Measurements from ENCODE around the gene LAMC3.

The LAMC3 gene

GRCh38 chr9:130963337-130963908 is 45.6 kb upstream of the LAMC3 start:
- TF ChIP-seq MYC (IDR thresholded peaks at IDR 0.05; ENCODE audit: low read depth, low read length) = no peak
- TF ChIP-seq, protein P1, sequence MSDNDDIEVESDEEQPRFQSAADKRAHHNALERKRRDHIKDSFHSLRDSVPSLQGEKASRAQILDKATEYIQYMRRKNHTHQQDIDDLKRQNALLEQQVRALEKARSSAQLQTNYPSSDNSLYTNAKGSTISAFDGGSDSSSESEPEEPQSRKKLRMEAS (IDR thresholded peaks at IDR 0.05; ENCODE audit: low read depth, low read length) = no peak
- TF ChIP-seq, protein P2, sequence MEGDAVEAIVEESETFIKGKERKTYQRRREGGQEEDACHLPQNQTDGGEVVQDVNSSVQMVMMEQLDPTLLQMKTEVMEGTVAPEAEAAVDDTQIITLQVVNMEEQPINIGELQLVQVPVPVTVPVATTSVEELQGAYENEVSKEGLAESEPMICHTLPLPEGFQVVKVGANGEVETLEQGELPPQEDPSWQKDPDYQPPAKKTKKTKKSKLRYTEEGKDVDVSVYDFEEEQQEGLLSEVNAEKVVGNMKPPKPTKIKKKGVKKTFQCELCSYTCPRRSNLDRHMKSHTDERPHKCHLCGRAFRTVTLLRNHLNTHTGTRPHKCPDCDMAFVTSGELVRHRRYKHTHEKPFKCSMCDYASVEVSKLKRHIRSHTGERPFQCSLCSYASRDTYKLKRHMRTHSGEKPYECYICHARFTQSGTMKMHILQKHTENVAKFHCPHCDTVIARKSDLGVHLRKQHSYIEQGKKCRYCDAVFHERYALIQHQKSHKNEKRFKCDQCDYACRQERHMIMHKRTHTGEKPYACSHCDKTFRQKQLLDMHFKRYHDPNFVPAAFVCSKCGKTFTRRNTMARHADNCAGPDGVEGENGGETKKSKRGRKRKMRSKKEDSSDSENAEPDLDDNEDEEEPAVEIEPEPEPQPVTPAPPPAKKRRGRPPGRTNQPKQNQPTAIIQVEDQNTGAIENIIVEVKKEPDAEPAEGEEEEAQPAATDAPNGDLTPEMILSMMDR (IDR thresholded peaks at IDR 0.05; ENCODE audit: low read depth, low read length) = no peak
- TF ChIP-seq POLR2A (IDR thresholded peaks at IDR 0.05; ENCODE audit: extremely low read depth, insufficient read length) = no peak
- H3K4me3 ChIP-seq (ENCODE audit: low read depth, low read length) = no peak overlapping the region
- no peak for DNase-seq (ENCODE audit: low read depth)

GRCh38 chr9:130963916-130964315 is 45.1 kb upstream of the LAMC3 start:
- TF ChIP-seq, protein P2 (IDR thresholded peaks at IDR 0.05; ENCODE audit: low read depth, low read length) = no peak
- TF ChIP-seq POLR2A (IDR thresholded peaks at IDR 0.05; ENCODE audit: extremely low read depth, insufficient read length) (no peak), MYC (IDR thresholded peaks at IDR 0.05; ENCODE audit: low read depth, low read length) (no peak)
- TF ChIP-seq, protein P1 (IDR thresholded peaks at IDR 0.05; ENCODE audit: low read depth, low read length) = no peak
- DNase-seq (ENCODE audit: low read depth) = no peak
- no peak overlapping the region for H3K4me3 ChIP-seq (ENCODE audit: low read depth, low read length)

- DNase-seq (ENCODE audit: low read depth) = no peak
- TF ChIP-seq, protein P2 (IDR thresholded peaks at IDR 0.05; ENCODE audit: low read depth, low read length) = no peak
- TF ChIP-seq POLR2A (IDR thresholded peaks at IDR 0.05; ENCODE audit: extremely low read depth, insufficient read length) (no peak), MYC (IDR thresholded peaks at IDR 0.05; ENCODE audit: low read depth, low read length) (no peak)
- TF ChIP-seq, protein P1 (IDR thresholded peaks at IDR 0.05; ENCODE audit: low read depth, low read length) = no peak
- no peak overlapping the region for H3K4me3 ChIP-seq (ENCODE audit: low read depth, low read length)
Observed at GRCh38 chr9:130965680-130966079, 43.3 kb upstream of the LAMC3 start.

- no peak overlapping the region for H3K4me3 ChIP-seq (ENCODE audit: low read depth, low read length)
- DNase-seq (ENCODE audit: low read depth) = no peak
- no peak for TF ChIP-seq POLR2A (IDR thresholded peaks at IDR 0.05; ENCODE audit: extremely low read depth, insufficient read length)
- TF ChIP-seq, protein P2 (IDR thresholded peaks at IDR 0.05; ENCODE audit: low read depth, low read length) = no peak
- TF ChIP-seq MYC (IDR thresholded peaks at IDR 0.05; ENCODE audit: low read depth, low read length) = no peak
- TF ChIP-seq, protein P1 (IDR thresholded peaks at IDR 0.05; ENCODE audit: low read depth, low read length) = no peak
Observed at GRCh38 chr9:130970052-130970451, 38.9 kb upstream of the LAMC3 start.

DNA sequence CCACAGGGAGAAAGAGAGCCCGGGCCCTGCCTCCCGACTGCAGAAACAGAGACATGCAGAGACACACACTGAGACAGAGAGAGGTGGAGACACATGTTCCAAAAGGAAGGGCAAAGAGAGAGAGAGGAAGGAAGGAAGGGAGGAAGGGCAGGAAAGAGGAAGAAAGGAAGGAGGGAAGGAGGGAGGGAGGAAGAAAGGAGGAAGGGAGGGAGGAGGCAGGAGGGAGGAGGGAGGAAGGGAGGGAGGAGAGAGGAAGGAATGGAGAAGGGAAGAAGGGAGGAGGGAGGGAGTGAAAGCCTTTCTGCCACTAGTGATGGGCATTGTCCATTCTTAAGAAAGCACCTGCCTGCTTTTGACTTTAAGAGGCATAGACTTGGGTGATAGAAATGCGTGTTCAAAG is 38.1 kb upstream of the LAMC3 start:
- no peak for DNase-seq (ENCODE audit: low read depth)
- H3K4me3 ChIP-seq (ENCODE audit: low read depth, low read length) = no peak overlapping the region
- TF ChIP-seq POLR2A (IDR thresholded peaks at IDR 0.05; ENCODE audit: extremely low read depth, insufficient read length) (no peak), MYC (IDR thresholded peaks at IDR 0.05; ENCODE audit: low read depth, low read length) (no peak)
- TF ChIP-seq, protein P1 (IDR thresholded peaks at IDR 0.05; ENCODE audit: low read depth, low read length) = no peak
- TF ChIP-seq, protein P2 (IDR thresholded peaks at IDR 0.05; ENCODE audit: low read depth, low read length) = no peak
